NCI-H2171 treated with DMSO at 0.1 percent for 48 hours (cell line): ENCODE results near the gene KCTD7.
"Not testable (repeated sequence)": the region's sequence is repeated elsewhere in the genome, so short reads cannot be mapped to it uniquely, and the experiment has no call there.

ENCODE experiments used
- DNase-seq: peaks from one replicate; lab custom pipeline; 2025; lab: John Stamatoyannopoulos, UW

KCTD7 gene

GRCh38 chr7:66682350-66683093, 53.8 kb downstream of the KCTD7 start:
- DNase-seq: no peak

GRCh38 chr7:66683094-66683769, 54.6 kb downstream of the KCTD7 start:
- not testable (repeated sequence) for DNase-seq

- DNase-seq: no peak
Measured at GRCh38 chr7:66683770-66684123, 55.1 kb downstream of the KCTD7 start.

GRCh38 chr7:66685663-66686062, 57.0 kb downstream of the KCTD7 start:
- not testable (repeated sequence) for DNase-seq

- DNase-seq: no peak
Measured at GRCh38 chr7:66687186-66687585, 58.5 kb downstream of the KCTD7 start.

- not testable (repeated sequence) for DNase-seq
Measured at GRCh38 chr7:66687672-66688071, 59.0 kb downstream of the KCTD7 start.

- no peak for DNase-seq
Measured at GRCh38 chr7:66689081-66689480, 60.4 kb downstream of the KCTD7 start.

- no peak for DNase-seq
Measured at GRCh38 chr7:66693331-66693730, 64.7 kb downstream of the KCTD7 start.
